HEK293 (cell line): ENCODE results near the gene LGI4.

Experiments
- CTCF ChIA-PET: fragments of 350-600 bp; formaldehyde crosslinking; extraction: SDS; loops from one replicate; lab custom pipeline; 2021; ENCODE audit warnings: antibody characterized with exemption; lab: Yijun Ruan, JAX
- POLR2A ChIA-PET: fragments of 300-600 bp; formaldehyde crosslinking; extraction: SDS; loops from one replicate; lab custom pipeline; 2020; ENCODE audit warnings: antibody characterized with exemption, inconsistent platforms; lab: Yijun Ruan, JAX
- H3K27ac ChIP-seq: fragments of 200-500 bp; sonication (Bioruptor generic); 2 replicates; pipeline ENCODE4 v1.5.1; 2014; ENCODE audit warnings: low read depth, low read length, control low read depth, inconsistent platforms; ENCODE audit errors: extremely low read depth
- H3K36me3 ChIP-seq, 2 experiments: fragments of 200-500 bp in 1 of 2; sonication (Bioruptor generic) in 1 of 2; 1 replicate in 1 of 2; 2 replicates in 1 of 2; pipeline ENCODE4 v1.5.1; 2014 to 2017; ENCODE audit warnings: inconsistent platforms in 2 of 2, low read length in 2 of 2; ENCODE audit not compliant: control insufficient read depth in 2 of 2, insufficient read depth in 1 of 2
- H3K4me1 ChIP-seq: fragments of 200-500 bp; sonication (Bioruptor generic); 2 replicates; pipeline ENCODE4 v1.5.1; 2014; ENCODE audit warnings: mild to moderate bottlenecking, low read length, inconsistent platforms; ENCODE audit not compliant: control insufficient read depth, insufficient read depth
- H3K4me3 ChIP-seq: 2 replicates; pipeline ENCODE4 v1.5.1; 2011; ENCODE audit warnings: low read depth, mild to moderate bottlenecking, control low read depth, low read length, moderate library complexity
- H3K9me3 ChIP-seq: fragments of 200-500 bp; sonication (Bioruptor generic); 2 replicates; pipeline ENCODE4 v1.5.1; 2014; ENCODE audit warnings: low read depth, low read length, inconsistent platforms; ENCODE audit not compliant: control insufficient read depth, insufficient read depth
- GLIS2 ChIP-seq: fragments of 450-650 bp; formaldehyde crosslinking; IDR thresholded peaks from 2 replicates; pipeline ENCODE4 v1.5.1; 2016; ENCODE audit warnings: missing biosample characterization, missing genetic modification characterization
- OSR2 ChIP-seq: fragments of 450-650 bp; formaldehyde crosslinking; IDR thresholded peaks from 2 replicates; pipeline ENCODE4 v1.5.1; 2016; ENCODE audit warnings: missing biosample characterization, missing genetic modification characterization
- PRDM1 ChIP-seq: fragments of 450-650 bp; formaldehyde crosslinking; IDR thresholded peaks from 2 replicates; pipeline ENCODE4; 2016; ENCODE audit warnings: missing biosample characterization, missing genetic modification characterization
- SALL2 ChIP-seq: fragments of 450-650 bp; formaldehyde crosslinking; IDR thresholded peaks from 2 replicates; pipeline ENCODE4 v1.5.0; 2017; ENCODE audit warnings: missing biosample characterization, mild to moderate bottlenecking, missing genetic modification characterization, borderline replicate concordance
- SP2 ChIP-seq: fragments of 450-650 bp; formaldehyde crosslinking; IDR thresholded peaks from 2 replicates; pipeline ENCODE4 v1.5.1; 2016; ENCODE audit warnings: missing biosample characterization, missing genetic modification characterization
- ZBTB7A ChIP-seq: fragments of 450-650 bp; formaldehyde crosslinking; IDR thresholded peaks from 2 replicates; pipeline ENCODE4 v1.5.1; 2016; ENCODE audit warnings: low read depth, missing biosample characterization, missing genetic modification characterization
- ZIC2 ChIP-seq: fragments of 450-650 bp; formaldehyde crosslinking; IDR thresholded peaks from 2 replicates; pipeline ENCODE4 v1.5.1; 2016; ENCODE audit warnings: missing biosample characterization, missing genetic modification characterization
- ZNF2 ChIP-seq: fragments of 450-650 bp; formaldehyde crosslinking; IDR thresholded peaks from 2 replicates; pipeline ENCODE4 v1.5.1; 2016; ENCODE audit warnings: missing biosample characterization, missing genetic modification characterization
- ZNF202 ChIP-seq: fragments of 450-650 bp; formaldehyde crosslinking; IDR thresholded peaks from 2 replicates; pipeline ENCODE4 v1.5.1; 2016; ENCODE audit warnings: missing biosample characterization, missing genetic modification characterization, borderline replicate concordance
- ZNF311 ChIP-seq: fragments of 450-650 bp; formaldehyde crosslinking; IDR thresholded peaks from 2 replicates; pipeline ENCODE4 v1.5.1; 2017; ENCODE audit warnings: missing biosample characterization, missing genetic modification characterization, borderline replicate concordance
- ZNF350 ChIP-seq: fragments of 450-650 bp; formaldehyde crosslinking; IDR thresholded peaks from 2 replicates; pipeline ENCODE4 v1.5.0; 2017; ENCODE audit warnings: missing biosample characterization, mild to moderate bottlenecking, missing genetic modification characterization
- ZNF366 ChIP-seq: fragments of 450-650 bp; formaldehyde crosslinking; conservative IDR thresholded peaks from 2 replicates; pipeline ENCODE4 v1.5.1; 2016; ENCODE audit warnings: missing biosample characterization, missing genetic modification characterization
- ZNF404 ChIP-seq: fragments of 450-650 bp; formaldehyde crosslinking; IDR thresholded peaks from 2 replicates; pipeline ENCODE4 v1.5.1; 2017; ENCODE audit warnings: missing biosample characterization, missing genetic modification characterization
- ZNF426 ChIP-seq: fragments of 450-650 bp; formaldehyde crosslinking; IDR thresholded peaks from 2 replicates; pipeline ENCODE4 v1.5.1; 2017; ENCODE audit warnings: missing biosample characterization, missing genetic modification characterization, mild to moderate bottlenecking, inconsistent platforms, moderate library complexity
- ZNF433 ChIP-seq: fragments of 450-650 bp; formaldehyde crosslinking; IDR thresholded peaks from 2 replicates; pipeline ENCODE4 v1.5.1; 2016; ENCODE audit warnings: missing biosample characterization, missing genetic modification characterization, low read depth
- ZNF449 ChIP-seq: fragments of 450-650 bp; formaldehyde crosslinking; IDR thresholded peaks from 2 replicates; pipeline ENCODE4 v1.5.1; 2017; ENCODE audit warnings: missing biosample characterization, mild to moderate bottlenecking, missing genetic modification characterization, moderate library complexity
- ZNF514 ChIP-seq: fragments of 450-650 bp; formaldehyde crosslinking; IDR thresholded peaks from 2 replicates; pipeline ENCODE4 v1.5.1; 2016; ENCODE audit warnings: missing biosample characterization, missing genetic modification characterization
- ZNF544 ChIP-seq: fragments of 450-650 bp; formaldehyde crosslinking; IDR thresholded peaks from 2 replicates; pipeline ENCODE4 v1.5.0; 2017; ENCODE audit warnings: missing biosample characterization, missing genetic modification characterization
- ZNF621 ChIP-seq: fragments of 450-650 bp; formaldehyde crosslinking; IDR thresholded peaks from 2 replicates; pipeline ENCODE4 v1.5.1; 2017; ENCODE audit warnings: missing biosample characterization, missing genetic modification characterization
- ZNF660 ChIP-seq: fragments of 450-650 bp; IDR thresholded peaks from 2 replicates; pipeline ENCODE4 v1.5.1; 2018; ENCODE audit warnings: missing biosample characterization, mild to moderate bottlenecking, missing genetic modification characterization
- ZNF704 ChIP-seq: fragments of 450-650 bp; formaldehyde crosslinking; IDR thresholded peaks from 2 replicates; pipeline ENCODE4 v1.5.1; 2016; ENCODE audit warnings: missing biosample characterization, missing genetic modification characterization
- ZNF776 ChIP-seq: fragments of 450-650 bp; formaldehyde crosslinking; IDR thresholded peaks from 2 replicates; pipeline ENCODE4 v1.5.0; 2017; ENCODE audit warnings: missing biosample characterization, missing genetic modification characterization, borderline replicate concordance
- ZSCAN16 ChIP-seq: fragments of 450-650 bp; formaldehyde crosslinking; IDR thresholded peaks from 2 replicates; pipeline ENCODE4 v1.5.1; 2016; ENCODE audit warnings: missing biosample characterization, missing genetic modification characterization
- TF ChIP-seq, protein P1 (sequence below): IDR thresholded peaks from 2 replicates; pipeline ENCODE4 v1.6.1; 2011; ENCODE audit warnings: mild to moderate bottlenecking, low read depth, low read length, borderline replicate concordance

Gene LGI4

GRCh38 chr19:35076026-35076370 lies 58.9 kb downstream of the LGI4 start:
- ChIA-PET POLR2A (no interaction called here), CTCF (interaction anchor here (1.0 to 6.5 kb wide), 2 partner anchors 9 to 103 kb away, joined by 3 to 54 read pairs; no protein-coding TSS in a partner anchor)
- H3K36me3 ChIP-seq = no peaks in the 10 kb centered on the region
- peaks cover 4% of the 10 kb centered on the region for H3K9me3 ChIP-seq
- no peak overlapping the region for H3K27ac ChIP-seq
- no peaks in the 10 kb centered on the region for H3K4me1 ChIP-seq
- H3K4me3 ChIP-seq = no peak overlapping the region
- TF ChIP-seq ZSCAN16 (tag by site-specific recombination) = no peak
- TF ChIP-seq ZNF404 (tag by site-specific recombination) = no peak
- no peak for TF ChIP-seq ZNF433
- TF ChIP-seq ZNF449 (tag by site-specific recombination) = no peak

GRCh38 chr19:35075202-35076025 lies 59.4 kb downstream of the LGI4 start:
- POLR2A ChIA-PET = no interaction called here

More at GRCh38 chr19:35075202-35076025, 59.4 kb downstream of the LGI4 start:
- H3K9me3 ChIP-seq = peaks cover 5% of the 10 kb centered on the region
- H3K4me3 ChIP-seq = no peak overlapping the region
- H3K27ac ChIP-seq = no peak overlapping the region
- TF ChIP-seq ZNF776 (tag by site-specific recombination) (0 out of 2 replicates have a peak, but pooled peaks have one; percentile 19), ZNF704 (tag by site-specific recombination) (no peak), SP2 (tag by site-specific recombination) (no peak), ZNF449 (tag by site-specific recombination) (no peak), ZNF2 (tag by site-specific recombination) (no peak), SALL2 (tag by site-specific recombination) (peak; percentile 61; the same call in 1 of the 2 replicates), ZNF350 (no peak), ZNF366 (tag by site-specific recombination) (peak; percentile 87), ZNF311 (tag by site-specific recombination) (0 out of 2 replicates have a peak, but pooled peaks have one; percentile 9), GLIS2 (peak; percentile 32; the same call in 1 of the 2 replicates), ZNF660 (tag by site-specific recombination) (no peak), PRDM1 (peak; percentile 84), ZNF544 (peak; percentile 32; the same call in 1 of the 2 replicates), ZIC2 (tag by site-specific recombination) (0 out of 2 replicates have a peak, but pooled peaks have one; percentile 11), ZNF426 (no peak), ZNF514 (tag by site-specific recombination) (no peak), ZNF202 (tag by site-specific recombination) (0 out of 2 replicates have a peak, but pooled peaks have one; percentile 75), ZBTB7A (tag by site-specific recombination) (0 out of 2 replicates have a peak, but pooled peaks have one; percentile 33), OSR2 (no peak), ZNF621 (no peak)
- TF ChIP-seq, protein P1, sequence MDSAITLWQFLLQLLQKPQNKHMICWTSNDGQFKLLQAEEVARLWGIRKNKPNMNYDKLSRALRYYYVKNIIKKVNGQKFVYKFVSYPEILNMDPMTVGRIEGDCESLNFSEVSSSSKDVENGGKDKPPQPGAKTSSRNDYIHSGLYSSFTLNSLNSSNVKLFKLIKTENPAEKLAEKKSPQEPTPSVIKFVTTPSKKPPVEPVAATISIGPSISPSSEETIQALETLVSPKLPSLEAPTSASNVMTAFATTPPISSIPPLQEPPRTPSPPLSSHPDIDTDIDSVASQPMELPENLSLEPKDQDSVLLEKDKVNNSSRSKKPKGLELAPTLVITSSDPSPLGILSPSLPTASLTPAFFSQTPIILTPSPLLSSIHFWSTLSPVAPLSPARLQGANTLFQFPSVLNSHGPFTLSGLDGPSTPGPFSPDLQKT = no peak
- H3K4me1 ChIP-seq = no peaks in the 10 kb centered on the region
- no peaks in the 10 kb centered on the region for H3K36me3 ChIP-seq
- CTCF ChIA-PET = interaction anchor here (0.7 to 6.5 kb wide), 5 partner anchors 8 to 103 kb away, joined by 3 to 54 read pairs (median 5); no protein-coding TSS in a partner anchor
